Kidney (tissue), 14 donors: ENCODE measurements around the gene TCP11. TPM values are rescaled to one million over a fixed set of nuclear protein-coding genes. Genes with fewer than 3 reads are reported as not detected.

ENCODE experiments used
- DNase-seq, 5 donors: peaks; one replicate each; pipeline ENCODE4 v3.0.0-alpha.2; 2013 to 2020
- FAIRE-seq: peaks from 2 replicates; lab custom pipeline; 2012; peaks lifted over from hg19 to GRCh38; lab: Jason Lieb, UNC
- H3K27ac ChIP-seq, 2 donors: one replicate each; pipeline ENCODE4 v1.7.0; 2013; ENCODE audit warnings: low read depth in 2 of 2, low read length in 2 of 2, inconsistent platforms in 1 of 2
- H3K27me3 ChIP-seq: one replicate; pipeline ENCODE4 v1.7.1; 2013; ENCODE audit warnings: low read length, inconsistent platforms; ENCODE audit not compliant: control insufficient read depth, insufficient read depth
- H3K36me3 ChIP-seq, 3 donors: one replicate each; pipeline versions ENCODE4 v1.7.0 to v1.7.1; 2013; ENCODE audit warnings: low read length in 3 of 3, control low read depth in 1 of 3, inconsistent platforms in 1 of 3; ENCODE audit not compliant: insufficient read depth in 3 of 3, control insufficient read depth in 2 of 3
- H3K4me1 ChIP-seq, 3 donors: one replicate each; pipeline versions ENCODE4 v1.7.0 to v1.7.1; 2013; ENCODE audit warnings: low read length in 3 of 3, inconsistent platforms in 1 of 3, low read depth in 1 of 3; ENCODE audit not compliant: control insufficient read depth in 2 of 3, insufficient read depth in 2 of 3
- H3K4me3 ChIP-seq, 3 donors: one replicate each; pipeline versions ENCODE4 v1.7.0 to v1.8.1; 2013; ENCODE audit warnings: low read length in 3 of 3, control low read depth in 1 of 3, inconsistent platforms in 1 of 3
- H3K9ac ChIP-seq, 3 donors: one replicate each; pipeline versions ENCODE4 v1.7.0 to v1.7.1; 2013; ENCODE audit warnings: low read length in 3 of 3, control low read depth in 1 of 3, inconsistent platforms in 1 of 3
- H3K9me3 ChIP-seq, 3 donors: one replicate each; pipeline versions ENCODE4 v1.7.0 to v1.7.1; 2013; ENCODE audit warnings: low read length in 3 of 3, control low read depth in 1 of 3, inconsistent platforms in 1 of 3; ENCODE audit not compliant: control insufficient read depth in 2 of 3, insufficient read depth in 1 of 3
- intact Hi-C: fragments of 100-400 bp; cut with DNase I; formaldehyde crosslinking; loops from one replicate; pipeline ENCODE4 v1.11.1; 2022
- polyA plus RNA-seq: library from polyadenylated mRNA; stranded (reverse); fragments of 350-450 nt; fragmentation: Illumina TruSeq; extraction: RNeasy Lipid Tissue Mini Kit (QIAGEN cat#74804); gene quantifications from one replicate; pipeline ENCODE4 v1.2.3, GENCODE V29; 2014; ENCODE audit warnings: low read depth, low replicate concordance; ENCODE audit not compliant: insufficient read depth
- total RNA-seq: library from RNA; stranded (reverse); fragmentation: NEBNext Ultra II Directional; extraction: Animal tissue kit (Norgen Biotek cat#: 25700); gene quantifications from one replicate; pipeline ENCODE4 v1.2.1, GENCODE V29; 2021
- TF ChIP-seq, protein P1 (sequence below): IDR thresholded peaks from 3 replicates; pipeline ENCODE4 v1.5.1; 2012; ENCODE audit warnings: mild to moderate bottlenecking, moderate library complexity, borderline replicate concordance; ENCODE audit not compliant: insufficient read depth; ENCODE audit errors: extremely low read depth
- donor health status: control.
- donor health status: control.
- donor health status: control.
- donor health status: control.
- donor health status: control.
- donor health status: DM: yes; HTN: yes; CAD: no.
- donor health status: Normal renal cell carcinoma (clear cell type).

TCP11 gene
- total and polyA plus RNA-seq, 2 donors from 2014 or later = 0.41 to 0.50 TPM

DNA sequence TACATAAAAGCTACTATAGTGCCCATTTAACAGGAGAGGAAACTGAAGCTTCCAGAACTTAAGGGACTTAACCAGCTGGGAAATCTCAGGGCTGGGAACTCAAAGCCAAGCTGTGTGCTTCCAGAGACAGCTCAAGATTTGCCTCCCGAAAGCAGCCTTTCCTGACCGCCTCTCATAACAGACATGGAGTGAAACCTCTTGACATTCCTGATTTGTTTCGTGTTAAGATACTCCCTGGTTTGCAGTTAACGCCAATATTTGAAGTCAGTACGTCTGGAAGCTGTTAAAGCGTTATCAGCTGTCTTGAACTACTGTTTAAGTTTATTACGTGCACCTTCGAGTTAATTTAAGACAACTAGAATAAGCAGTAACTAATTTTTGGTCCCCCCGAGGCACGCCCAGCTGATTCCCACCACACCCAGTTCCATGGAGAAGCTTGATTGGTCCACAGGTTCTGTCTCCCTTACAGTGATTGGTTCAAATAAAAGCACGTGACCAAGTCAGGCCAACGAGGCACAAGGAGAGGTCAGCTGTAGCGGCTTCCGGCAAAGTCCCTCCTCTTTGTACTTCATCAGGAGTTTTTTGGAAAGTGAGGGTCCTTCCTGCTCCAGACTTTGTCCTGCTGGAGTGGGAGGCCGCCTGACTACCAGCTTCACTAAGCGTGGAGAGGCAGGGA is 8.9 kb upstream of the TCP11 start:
- no peak overlapping the region for H3K9ac ChIP-seq
- TF ChIP-seq, protein P1, sequence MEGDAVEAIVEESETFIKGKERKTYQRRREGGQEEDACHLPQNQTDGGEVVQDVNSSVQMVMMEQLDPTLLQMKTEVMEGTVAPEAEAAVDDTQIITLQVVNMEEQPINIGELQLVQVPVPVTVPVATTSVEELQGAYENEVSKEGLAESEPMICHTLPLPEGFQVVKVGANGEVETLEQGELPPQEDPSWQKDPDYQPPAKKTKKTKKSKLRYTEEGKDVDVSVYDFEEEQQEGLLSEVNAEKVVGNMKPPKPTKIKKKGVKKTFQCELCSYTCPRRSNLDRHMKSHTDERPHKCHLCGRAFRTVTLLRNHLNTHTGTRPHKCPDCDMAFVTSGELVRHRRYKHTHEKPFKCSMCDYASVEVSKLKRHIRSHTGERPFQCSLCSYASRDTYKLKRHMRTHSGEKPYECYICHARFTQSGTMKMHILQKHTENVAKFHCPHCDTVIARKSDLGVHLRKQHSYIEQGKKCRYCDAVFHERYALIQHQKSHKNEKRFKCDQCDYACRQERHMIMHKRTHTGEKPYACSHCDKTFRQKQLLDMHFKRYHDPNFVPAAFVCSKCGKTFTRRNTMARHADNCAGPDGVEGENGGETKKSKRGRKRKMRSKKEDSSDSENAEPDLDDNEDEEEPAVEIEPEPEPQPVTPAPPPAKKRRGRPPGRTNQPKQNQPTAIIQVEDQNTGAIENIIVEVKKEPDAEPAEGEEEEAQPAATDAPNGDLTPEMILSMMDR = no peak
- no peaks in the 10 kb centered on the region for H3K36me3 ChIP-seq
- peaks cover 0 to 9% (median 0%) of the 10 kb centered on the region in 3 donors for H3K4me1 ChIP-seq
- intact Hi-C loops = loop anchor here (10.0 kb wide), 1 partner anchor 95 kb away; no protein-coding TSS in a partner anchor
- H3K9me3 ChIP-seq = no peaks in the 10 kb centered on the region
- FAIRE-seq = no peak
- no peak overlapping the region for H3K27ac ChIP-seq
- no peak overlapping the region for H3K4me3 ChIP-seq
- DNase-seq = peak in 1 of 5 donors; percentile 69
- no peaks in the 10 kb centered on the region for H3K27me3 ChIP-seq

DNA sequence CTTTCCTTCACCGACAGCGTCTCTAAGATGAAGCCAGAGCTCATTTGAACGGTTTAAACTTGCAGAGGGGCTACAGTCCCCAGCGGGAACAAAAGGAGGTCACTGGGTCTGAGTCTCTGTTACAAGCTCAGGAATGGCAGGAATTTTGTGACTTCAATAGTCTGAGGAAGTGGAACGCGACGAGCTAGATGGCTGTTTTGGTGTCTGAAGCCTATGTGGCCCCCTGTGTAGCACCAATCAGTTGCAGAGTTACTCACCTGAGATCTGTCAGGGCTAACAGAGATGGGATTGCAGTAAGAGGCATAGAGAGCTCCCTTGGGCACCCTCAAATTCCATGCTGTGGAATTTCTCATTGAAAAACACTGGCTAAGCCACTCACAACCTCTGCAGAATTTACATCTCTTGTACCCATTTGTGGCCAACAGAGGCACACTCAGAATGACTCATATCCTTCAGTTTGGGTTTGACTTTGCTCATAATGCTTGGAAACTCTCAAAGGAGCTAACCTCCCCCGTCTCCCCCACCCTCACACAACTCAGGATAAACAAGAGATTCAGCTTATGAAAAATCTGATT is 7.1 kb upstream of the TCP11 start:
- H3K9me3 ChIP-seq = no peaks in the 10 kb centered on the region
- H3K4me1 ChIP-seq = peaks cover 0 to 9% (median 0%) of the 10 kb centered on the region in 3 donors
- no peak overlapping the region for H3K9ac ChIP-seq
- DNase-seq (peak in 3 of 5 donors; percentile 72 to 92 (median 88)), FAIRE-seq (no peak)
- H3K27me3 ChIP-seq = no peaks in the 10 kb centered on the region
- H3K4me3 ChIP-seq = no peak overlapping the region
- TF ChIP-seq, protein P1 = no peak
- no peaks in the 10 kb centered on the region for H3K36me3 ChIP-seq
- no peak overlapping the region for H3K27ac ChIP-seq
- intact Hi-C loops = loop anchor here (10.0 kb wide), 1 partner anchor 97 kb away; no protein-coding TSS in a partner anchor

- Histone ChIP-seq H3K36me3 (no peaks in the 10 kb centered on the region), H3K9ac (no peak overlapping the region), H3K27me3 (no peaks in the 10 kb centered on the region), H3K9me3 (no peaks in the 10 kb centered on the region), H3K4me3 (no peak overlapping the region), H3K27ac (no peak overlapping the region), H3K4me1 (peaks cover 0 to 9% (median 0%) of the 10 kb centered on the region in 3 donors)
- DNase-seq (no peak), FAIRE-seq (no peak)
- TF ChIP-seq, protein P1 = no peak
- intact Hi-C loops = loop anchor here (10.0 kb wide), 1 partner anchor 97 kb away; no protein-coding TSS in a partner anchor
These were observed 6.3 kb upstream of the TCP11 start for GRCh38 chr6:35147486-35147885.
